GM12878 (cell line): ENCODE results near the gene KRTAP5-8. TPM values are rescaled to one million over a fixed set of nuclear protein-coding genes. Genes with fewer than 3 reads are reported as not detected.
"Not testable (repeated sequence)": the region's sequence is repeated elsewhere in the genome, so short reads cannot be mapped to it uniquely, and the experiment has no call there.

Experiments used
- ATAC-seq: fragments of 200-7000 bp; cut with Tn5 transposase; 3 replicates; pipeline ENCODE4 v1.9.1; 2020; ENCODE audit warnings: mild to moderate bottlenecking, moderate library complexity
- BruUV-seq: library from RNA; stranded (reverse); fragments of 400-500 nt; replicated peaks from 2 replicates; lab custom pipeline; 2021; lab: Mats Ljungman, UMichigan
- CTCF ChIA-PET: fragments of 300-600 bp; sonication (Branson Sonifier 250); formaldehyde crosslinking; extraction: SDS; loops from one replicate; lab custom pipeline; 2021; ENCODE audit warnings: inconsistent platforms; lab: Yijun Ruan, JAX
- POLR2A ChIA-PET: fragments of 350-600 bp; formaldehyde crosslinking; extraction: SDS; loops from one replicate; lab custom pipeline; 2021; ENCODE audit warnings: inconsistent platforms; lab: Charles Lee
- RAD21 ChIA-PET: fragments of 300-600 bp; sonication (Branson Sonifier 250); formaldehyde crosslinking; loops from one replicate; lab custom pipeline; 2023; ENCODE audit warnings: antibody characterized with exemption; ENCODE audit not compliant: unreplicated experiment; lab: Charles Lee
- SMC1A ChIA-PET: fragments of 300-600 bp; sonication (Branson Sonifier 250); formaldehyde crosslinking; loops from one replicate; lab custom pipeline; 2023; ENCODE audit not compliant: unreplicated experiment, uncharacterized antibody; lab: Charles Lee
- DNase-seq: peaks from one replicate; pipeline ENCODE4 v3.0.0-alpha.2; 2011; ENCODE audit warnings: low read depth, low spot score
- FAIRE-seq: peaks from 3 replicates; lab custom pipeline; 2011; peaks lifted over from hg19 to GRCh38; lab: Jason Lieb, UNC
- H2AFZ ChIP-seq: 2 replicates; pipeline ENCODE4 v1.6.0; 2011; ENCODE audit warnings: low read depth, low read length, control low read depth; ENCODE audit not compliant: control insufficient read depth
- H3K27ac ChIP-seq: 2 replicates; pipeline ENCODE4 v1.5.1; 2011; ENCODE audit warnings: control low read depth; ENCODE audit not compliant: control insufficient read depth, insufficient read depth
- H3K27me3 ChIP-seq, 2 experiments: replicated peaks in 1 of 2; 2 replicates each; pipeline versions ENCODE4 v1.6.0 to v1.6.1; 2011; ENCODE audit warnings: low read length in 1 of 2; ENCODE audit not compliant: control insufficient read depth in 2 of 2, insufficient read depth in 2 of 2
- H3K36me3 ChIP-seq, 2 experiments: 2 replicates each; pipeline ENCODE4 v1.5.1; 2011; ENCODE audit warnings: low read length in 1 of 2; ENCODE audit not compliant: control insufficient read depth in 2 of 2, insufficient read depth in 2 of 2
- H3K4me1 ChIP-seq: 2 replicates; pipeline ENCODE4 v1.6.1; 2011; ENCODE audit warnings: mild to moderate bottlenecking, low read length, moderate library complexity, mixed read lengths; ENCODE audit not compliant: control insufficient read depth, insufficient read depth
- H3K4me2 ChIP-seq: 2 replicates; pipeline ENCODE4 v1.6.0; 2011; ENCODE audit warnings: control low read depth; ENCODE audit not compliant: control insufficient read depth, insufficient read depth
- H3K4me3 ChIP-seq: fragments of 200-600 bp; sonication (generic); 2 replicates; pipeline ENCODE4 v1.5.1; 2016
- H3K79me2 ChIP-seq: 2 replicates; pipeline ENCODE4 v1.6.0; 2011; ENCODE audit warnings: low read length; ENCODE audit not compliant: control insufficient read depth, insufficient read depth
- H3K9ac ChIP-seq: 2 replicates; pipeline ENCODE4 v1.8.0; 2011; ENCODE audit warnings: low read length, control low read depth, mixed read lengths; ENCODE audit not compliant: control insufficient read depth, insufficient read depth
- H3K9me3 ChIP-seq: replicated peaks from 3 replicates; pipeline ENCODE4 v1.5.1; 2011; ENCODE audit warnings: mild to moderate bottlenecking, low read length; ENCODE audit not compliant: control insufficient read depth, insufficient read depth
- H4K20me1 ChIP-seq: 2 replicates; pipeline ENCODE4 v1.6.0; 2011; ENCODE audit not compliant: control insufficient read depth, insufficient read depth
- SPI1 ChIP-seq: IDR thresholded peaks from 2 replicates; pipeline ENCODE4 v1.6.1; 2011; ENCODE audit warnings: low read depth, mild to moderate bottlenecking, low read length, moderate library complexity, borderline replicate concordance; ENCODE audit not compliant: insufficient read depth
- WGBS: methylation state at CpG from one replicate; pipeline ENCODE4 v1.1.6; 2016; ENCODE audit warnings: low lambda C conversion rate; ENCODE audit not compliant: insufficient replicate concordance, insufficient coverage; ENCODE audit errors: missing lambda C conversion rate; 5-methylcytosine and 5-hydroxymethylcytosine counted together
- in situ Hi-C: fragments of 300-500 bp; cut with MboI; formaldehyde crosslinking; loops from 9 replicates; pipeline ENCODE4 v1.14.3; 2018; ENCODE audit warnings: mixed read lengths
- intact Hi-C: fragments of 100-400 bp; cut with micrococcal nuclease; formaldehyde crosslinking; loops from one replicate; pipeline ENCODE4 v1.14.2; 2022; ENCODE audit not compliant: unreplicated experiment
- polyA plus RNA-seq, 11 experiments: library from polyadenylated mRNA; depleted of rRNA in 4 of 11; unstranded in 6 of 11; stranded (reverse) in 5 of 11; fragments of >200 nt; fragmentation: Nextera tagmentation in 4 of 11; fragmentation: Illumina TruSeq in 1 of 11; extraction: Ambion mirVana in 4 of 11; extraction: Trizol in 1 of 11; gene quantifications; 1 replicate in 1 of 11; 2 replicates in 10 of 11; pipeline versions ENCODE4 v1.2.1 to v1.2.3, GENCODE V29; 2011 to 2016; ENCODE audit warnings: inconsistent platforms in 2 of 11, missing spikeins in 2 of 11, low read depth in 1 of 11
- total RNA-seq, 4 experiments: library from RNA; depleted of rRNA in 3 of 4; stranded (reverse); fragments of >200 nt in 3 of 4; fragmentation: Illumina TruSeq in 1 of 4; extraction: Trizol in 1 of 4; gene quantifications; 2 replicates each; pipeline versions ENCODE4 v1.2.1 to v1.2.3, GENCODE V29; 2013 to 2021
- TF ChIP-seq, protein P1 (sequence below): fragments of 450-650 bp; IDR thresholded peaks from 2 replicates; pipeline ENCODE4 v1.6.1; 2017; ENCODE audit warnings: mild to moderate bottlenecking, moderate library complexity

Gene KRTAP5-8
- total and polyA plus RNA-seq, 10 of the 15 experiments (the other 5 are each of a cell fraction or from before 2014, with no cell fraction given): 0.07 to 0.36 (median 0.13) TPM; not detected in 6

DNA sequence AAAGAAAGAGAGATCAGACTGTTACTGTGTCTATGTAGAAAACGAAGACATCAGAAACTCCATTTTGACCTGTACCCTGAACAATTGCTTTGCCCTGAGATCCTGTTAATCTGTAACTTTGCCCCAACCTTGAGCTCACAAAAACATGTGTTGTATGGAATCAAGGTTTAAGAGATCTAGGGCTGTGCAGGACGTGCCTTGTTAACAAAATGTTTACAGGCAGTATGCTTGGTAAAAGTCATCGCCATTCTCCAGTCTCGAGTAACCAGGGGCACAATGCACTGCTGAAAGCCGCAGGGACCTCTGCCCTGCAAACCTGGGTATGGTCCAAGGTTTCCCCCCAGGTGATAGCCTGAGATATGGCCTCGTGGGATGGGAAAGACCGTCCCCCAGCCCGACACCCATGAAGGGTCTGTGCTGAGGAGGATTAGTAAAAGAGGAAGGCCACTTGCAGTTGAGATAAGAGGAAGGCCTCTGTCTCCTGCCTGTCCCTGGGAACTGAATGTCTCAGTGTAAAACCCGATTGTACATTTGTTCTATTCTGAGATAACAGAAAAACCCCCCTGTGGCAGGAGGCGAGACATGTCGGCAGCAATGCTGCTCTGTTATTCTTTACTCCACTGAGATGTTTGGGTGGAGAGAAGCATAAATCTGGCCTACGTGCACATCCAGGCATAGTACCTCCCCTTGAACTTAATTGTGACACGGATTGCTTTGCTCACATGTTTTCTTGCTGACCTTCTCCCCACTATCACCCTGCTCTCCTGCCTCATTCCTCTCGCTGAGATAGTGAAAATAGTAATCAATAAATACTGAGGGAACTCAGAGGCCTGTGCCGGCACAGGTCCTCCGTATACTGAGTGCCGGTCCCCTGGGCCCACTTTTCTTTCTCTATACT is 2.9 kb upstream of the KRTAP5-8 start:
- ATAC-seq, intact Hi-C loops, H3K9me3 ChIP-seq, H4K20me1 ChIP-seq, RAD21 ChIA-PET, H3K9ac ChIP-seq, H3K36me3 ChIP-seq, H3K79me2 ChIP-seq, FAIRE-seq: not testable (repeated sequence)
- TF ChIP-seq, protein P1, sequence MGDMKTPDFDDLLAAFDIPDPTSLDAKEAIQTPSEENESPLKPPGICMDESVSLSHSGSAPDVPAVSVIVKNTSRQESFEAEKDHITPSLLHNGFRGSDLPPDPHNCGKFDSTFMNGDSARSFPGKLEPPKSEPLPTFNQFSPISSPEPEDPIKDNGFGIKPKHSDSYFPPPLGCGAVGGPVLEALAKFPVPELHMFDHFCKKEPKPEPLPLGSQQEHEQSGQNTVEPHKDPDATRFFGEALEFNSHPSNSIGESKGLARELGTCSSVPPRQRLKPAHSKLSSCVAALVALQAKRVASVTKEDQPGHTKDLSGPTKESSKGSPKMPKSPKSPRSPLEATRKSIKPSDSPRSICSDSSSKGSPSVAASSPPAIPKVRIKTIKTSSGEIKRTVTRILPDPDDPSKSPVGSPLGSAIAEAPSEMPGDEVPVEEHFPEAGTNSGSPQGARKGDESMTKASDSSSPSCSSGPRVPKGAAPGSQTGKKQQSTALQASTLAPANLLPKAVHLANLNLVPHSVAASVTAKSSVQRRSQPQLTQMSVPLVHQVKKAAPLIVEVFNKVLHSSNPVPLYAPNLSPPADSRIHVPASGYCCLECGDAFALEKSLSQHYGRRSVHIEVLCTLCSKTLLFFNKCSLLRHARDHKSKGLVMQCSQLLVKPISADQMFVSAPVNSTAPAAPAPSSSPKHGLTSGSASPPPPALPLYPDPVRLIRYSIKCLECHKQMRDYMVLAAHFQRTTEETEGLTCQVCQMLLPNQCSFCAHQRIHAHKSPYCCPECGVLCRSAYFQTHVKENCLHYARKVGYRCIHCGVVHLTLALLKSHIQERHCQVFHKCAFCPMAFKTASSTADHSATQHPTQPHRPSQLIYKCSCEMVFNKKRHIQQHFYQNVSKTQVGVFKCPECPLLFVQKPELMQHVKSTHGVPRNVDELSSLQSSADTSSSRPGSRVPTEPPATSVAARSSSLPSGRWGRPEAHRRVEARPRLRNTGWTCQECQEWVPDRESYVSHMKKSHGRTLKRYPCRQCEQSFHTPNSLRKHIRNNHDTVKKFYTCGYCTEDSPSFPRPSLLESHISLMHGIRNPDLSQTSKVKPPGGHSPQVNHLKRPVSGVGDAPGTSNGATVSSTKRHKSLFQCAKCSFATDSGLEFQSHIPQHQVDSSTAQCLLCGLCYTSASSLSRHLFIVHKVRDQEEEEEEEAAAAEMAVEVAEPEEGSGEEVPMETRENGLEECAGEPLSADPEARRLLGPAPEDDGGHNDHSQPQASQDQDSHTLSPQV: 0 out of 2 replicates have a peak, but pooled peaks have one; percentile 51
- TF ChIP-seq SPI1: peak; percentile 40; the same call in 1 of the 2 replicates
- TF ChIP-seq, all 136 proteins: peak for 2; not testable (repeated sequence) for 134
- H3K4me3 ChIP-seq, CTCF ChIA-PET, in situ Hi-C loops, POLR2A ChIA-PET, BruUV-seq, H3K27ac ChIP-seq, DNase-seq, H3K27me3 ChIP-seq: not testable (repeated sequence)
- SMC1A ChIA-PET: interaction anchor here (1.4 to 1.7 kb wide), 2 partner anchors 8 to 15 kb away, joined by 3 to 4 read pairs; no protein-coding TSS in a partner anchor
- peak overlapping the region; percentile 72 for H2AFZ ChIP-seq
- H3K4me1 ChIP-seq: peaks cover 24% of the 10 kb centered on the region
- peak overlapping the region; percentile 25; the same call in 1 of the 2 replicates for H3K4me2 ChIP-seq
- WGBS: 49% methylated on average over 17 of the region's 17 CpGs
